Cardiac fibroblast (primary cell): ENCODE data around the gene ATP6AP1.

Source experiments
- DNase-seq, 2 donors: peaks; one replicate each; pipeline versions ENCODE4 v3.0.0 to v3.0.0-alpha.2; 2010; ENCODE audit warnings: low read depth in 2 of 2
- H3K4me3 ChIP-seq, 2 donors: replicated peaks in 1 of 2; 1 replicate in 1 of 2; 2 replicates in 1 of 2; pipeline ENCODE4 v1.5.1; 2011; ENCODE audit warnings: low read depth in 2 of 2, low read length in 2 of 2, mild to moderate bottlenecking in 2 of 2, moderate library complexity in 1 of 2
- CTCF ChIP-seq: IDR thresholded peaks from one replicate; pipeline ENCODE4 v1.5.1; 2011; ENCODE audit warnings: low read depth, mild to moderate bottlenecking, low read length, inconsistent platforms

The ATP6AP1 gene

GRCh38 chrX:154402622-154403127, 25.8 kb upstream of the ATP6AP1 start:
- TF ChIP-seq CTCF = no peak
- H3K4me3 ChIP-seq = no peak overlapping the region
- DNase-seq = no peak

GRCh38 chrX:154403192-154403591, 25.3 kb upstream of the ATP6AP1 start:
- TF ChIP-seq CTCF = no peak
- no peak for DNase-seq
- no peak overlapping the region for H3K4me3 ChIP-seq

GRCh38 chrX:154403858-154404257, 24.6 kb upstream of the ATP6AP1 start:
- no peak for DNase-seq
- no peak overlapping the region for H3K4me3 ChIP-seq
- no peak for TF ChIP-seq CTCF

- TF ChIP-seq CTCF = no peak
- H3K4me3 ChIP-seq = no peak overlapping the region
- DNase-seq = no peak
Observed at GRCh38 chrX:154404625-154405192, 23.8 kb upstream of the ATP6AP1 start.

- H3K4me3 ChIP-seq = peak overlapping the region; percentile 36 to 60
- TF ChIP-seq CTCF = no peak
- no peak for DNase-seq
Observed at GRCh38 chrX:154408659-154409221, 19.7 kb upstream of the ATP6AP1 start.

GRCh38 chrX:154409222-154409871, 19.1 kb upstream of the ATP6AP1 start, which contains the start of gene DNASE1L1:
TSS of gene DNASE1L1 (minus strand) at chrX:154409254. CDS start at chrX:154405568, 3,686 bp downstream.
- DNase-seq = peak; percentile 88 to 92
- no peak for TF ChIP-seq CTCF
- peak within 1 kb of the TSS; percentile 36 to 60 for H3K4me3 ChIP-seq
